ENCODE measurements around the gene TCF15.

DNA sequence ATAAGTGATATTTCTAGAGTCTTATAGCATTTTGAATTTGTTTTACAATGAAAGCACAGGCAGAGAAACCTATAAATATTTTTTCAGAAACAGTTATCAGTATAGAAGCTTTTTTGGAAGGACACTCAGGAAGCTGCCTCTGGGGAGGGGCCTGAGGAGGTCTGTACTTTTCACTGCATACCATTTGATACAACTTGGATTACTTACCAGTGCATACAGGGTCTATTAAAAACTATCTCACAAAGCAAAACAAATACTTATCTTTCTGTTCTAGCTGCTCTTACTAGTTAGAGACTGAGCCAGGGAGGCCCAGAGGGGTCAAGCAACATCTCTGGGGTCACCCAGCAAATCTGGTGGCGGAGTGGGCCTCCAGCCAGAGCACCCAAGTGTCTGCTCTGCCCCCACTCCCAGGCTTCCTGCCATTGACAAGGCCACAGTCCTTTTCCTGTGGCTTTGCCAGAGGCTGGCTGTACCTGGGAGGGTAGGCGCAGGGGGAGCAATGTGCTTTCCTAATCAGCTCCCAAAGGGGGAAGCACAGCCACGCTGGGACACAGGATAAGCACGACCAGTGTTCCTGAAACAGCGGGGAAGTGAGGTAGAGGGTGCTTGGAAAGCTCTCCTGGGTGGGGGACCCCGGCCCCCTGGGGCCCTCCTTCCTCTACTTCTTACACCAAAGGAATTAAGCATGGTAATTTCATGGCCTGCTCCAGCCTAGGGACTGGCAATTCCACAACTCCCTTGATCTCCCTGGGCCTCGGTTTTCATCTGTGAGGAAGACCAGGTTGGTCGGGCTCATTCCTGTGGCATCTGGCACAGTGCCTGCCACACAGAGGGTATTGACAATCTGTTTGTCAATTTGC lies 7.8 kb downstream of the TCF15 start:
- TF ChIP-seq CTCF (IDR thresholded peaks at IDR 0.05; ENCODE audit: low read depth, low read length, missing input control) (no peak), FOXA1 (IDR thresholded peaks at IDR 0.05) (no peak), SP1 (IDR thresholded peaks at IDR 0.05) (peak; percentile 9), TAF1 (conservative IDR thresholded peaks at IDR 0.05) (no peak), RAD21 (IDR thresholded peaks at IDR 0.05) (no peak), REST (IDR thresholded peaks at IDR 0.05) (no peak), EGR1 (IDR thresholded peaks at IDR 0.05; ENCODE audit: low read depth in 2 of 2) (no peak), MAX (IDR thresholded peaks at IDR 0.05) (no peak), YY1 (IDR thresholded peaks at IDR 0.05) (no peak), GABPA (IDR thresholded peaks at IDR 0.05 in 1 of 2, conservative IDR thresholded peaks at IDR 0.05 in 1 of 2) (no peak), JUND (IDR thresholded peaks at IDR 0.05) (no peak)
- TF ChIP-seq, protein P1, sequence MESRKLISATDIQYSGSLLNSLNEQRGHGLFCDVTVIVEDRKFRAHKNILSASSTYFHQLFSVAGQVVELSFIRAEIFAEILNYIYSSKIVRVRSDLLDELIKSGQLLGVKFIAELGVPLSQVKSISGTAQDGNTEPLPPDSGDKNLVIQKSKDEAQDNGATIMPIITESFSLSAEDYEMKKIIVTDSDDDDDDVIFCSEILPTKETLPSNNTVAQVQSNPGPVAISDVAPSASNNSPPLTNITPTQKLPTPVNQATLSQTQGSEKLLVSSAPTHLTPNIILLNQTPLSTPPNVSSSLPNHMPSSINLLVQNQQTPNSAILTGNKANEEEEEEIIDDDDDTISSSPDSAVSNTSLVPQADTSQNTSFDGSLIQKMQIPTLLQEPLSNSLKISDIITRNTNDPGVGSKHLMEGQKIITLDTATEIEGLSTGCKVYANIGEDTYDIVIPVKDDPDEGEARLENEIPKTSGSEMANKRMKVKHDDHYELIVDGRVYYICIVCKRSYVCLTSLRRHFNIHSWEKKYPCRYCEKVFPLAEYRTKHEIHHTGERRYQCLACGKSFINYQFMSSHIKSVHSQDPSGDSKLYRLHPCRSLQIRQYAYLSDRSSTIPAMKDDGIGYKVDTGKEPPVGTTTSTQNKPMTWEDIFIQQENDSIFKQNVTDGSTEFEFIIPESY (IDR thresholded peaks at IDR 0.05) = no peak
- TF ChIP-seq, protein P2, sequence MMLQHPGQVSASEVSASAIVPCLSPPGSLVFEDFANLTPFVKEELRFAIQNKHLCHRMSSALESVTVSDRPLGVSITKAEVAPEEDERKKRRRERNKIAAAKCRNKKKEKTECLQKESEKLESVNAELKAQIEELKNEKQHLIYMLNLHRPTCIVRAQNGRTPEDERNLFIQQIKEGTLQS (IDR thresholded peaks at IDR 0.05) = no peak
